Measurements from ENCODE around the gene ELL2.
"Not testable (repeated sequence)": the region's sequence is repeated elsewhere in the genome, so short reads cannot be mapped to it uniquely, and the experiment has no call there.

Gene ELL2

DNA sequence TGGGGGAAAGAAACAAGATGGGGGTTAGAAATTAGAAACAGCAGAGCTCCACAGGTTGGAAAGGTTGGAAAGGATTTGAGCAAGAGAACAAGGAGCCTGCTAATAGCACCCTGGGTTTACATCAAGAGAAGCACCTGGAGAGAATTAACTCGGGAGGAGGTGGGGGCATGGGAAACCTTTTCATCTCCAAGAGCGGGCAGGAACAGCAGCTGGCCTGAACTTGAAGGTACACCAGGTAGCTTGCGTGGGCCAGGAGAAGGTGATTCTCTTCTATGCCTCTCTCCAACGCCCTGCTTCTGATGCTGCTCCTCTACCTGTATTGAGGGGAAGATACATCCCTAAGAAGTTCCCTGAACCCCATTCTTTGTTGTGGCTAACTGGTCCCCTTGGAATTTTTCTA, 102.0 kb downstream of the ELL2 start:
- DNase-seq (ENCODE audit: low spot score): no peak

DNA sequence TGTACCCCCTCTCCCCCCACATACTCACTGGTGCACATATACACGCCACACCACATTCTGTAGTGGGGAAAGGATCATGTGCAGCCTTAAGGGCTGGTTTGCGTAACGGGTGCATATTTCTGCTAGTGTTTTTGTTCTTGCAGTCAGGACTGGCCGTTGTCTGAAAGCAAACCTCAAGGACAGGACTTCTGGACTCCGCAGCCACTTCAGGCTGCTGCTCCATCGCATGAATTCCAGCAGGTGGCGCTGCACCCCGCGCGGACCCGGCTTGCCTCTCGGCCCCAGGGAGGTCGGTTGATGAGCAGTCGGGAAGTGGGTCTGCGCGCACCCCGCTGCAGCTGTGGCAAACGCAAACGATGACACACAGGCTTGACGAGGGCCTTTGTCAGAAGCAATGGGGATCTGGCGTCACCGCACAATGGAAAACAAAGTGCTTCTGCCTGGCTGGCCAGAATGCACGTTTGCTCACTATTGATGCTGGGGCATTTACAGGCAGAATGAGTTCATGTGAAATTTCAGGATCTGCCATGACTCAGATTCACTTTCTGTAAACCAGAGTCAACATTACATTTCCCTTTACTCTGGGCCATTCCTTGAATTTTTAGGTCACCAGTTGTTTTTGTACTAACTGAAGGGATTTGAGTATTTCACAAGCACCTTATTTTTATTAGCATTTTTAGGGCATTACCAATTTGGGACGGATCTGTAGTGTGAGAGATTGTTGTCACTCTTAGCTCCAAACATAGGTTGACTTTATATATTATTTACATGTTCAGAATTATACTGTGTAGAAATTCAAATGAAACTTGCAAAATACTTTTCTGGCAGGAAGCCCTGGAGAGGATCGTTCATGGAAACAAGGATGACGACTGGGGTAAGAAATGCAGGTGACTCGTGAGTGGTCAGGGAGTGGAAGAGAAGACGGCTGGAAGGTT, 102.7 kb downstream of the ELL2 start:
- peak; percentile 91 for DNase-seq (ENCODE audit: low spot score)

DNA sequence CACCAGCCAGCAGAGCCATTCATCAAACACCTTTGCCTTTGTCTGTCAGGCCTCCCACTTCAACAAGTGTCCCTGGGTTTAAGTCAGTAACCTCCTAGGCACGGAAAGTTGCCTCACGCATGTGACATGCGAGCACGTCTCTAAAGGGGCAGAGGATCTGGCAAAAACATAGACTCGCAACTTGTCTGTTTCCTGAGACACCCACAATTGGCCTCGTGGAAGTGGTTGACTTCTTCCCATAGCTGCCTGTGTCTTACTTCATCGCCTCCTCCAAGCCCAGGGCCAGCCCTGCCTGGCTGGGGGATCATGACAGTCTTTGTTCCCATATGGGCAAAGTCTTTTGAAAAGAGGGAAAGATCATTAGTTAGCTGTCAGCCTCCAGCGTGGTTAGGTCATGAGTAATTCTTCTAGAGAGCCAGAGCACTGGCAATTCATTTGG, 103.6 kb downstream of the ELL2 start:
- DNase-seq (ENCODE audit: low spot score): peak; percentile 88

DNA sequence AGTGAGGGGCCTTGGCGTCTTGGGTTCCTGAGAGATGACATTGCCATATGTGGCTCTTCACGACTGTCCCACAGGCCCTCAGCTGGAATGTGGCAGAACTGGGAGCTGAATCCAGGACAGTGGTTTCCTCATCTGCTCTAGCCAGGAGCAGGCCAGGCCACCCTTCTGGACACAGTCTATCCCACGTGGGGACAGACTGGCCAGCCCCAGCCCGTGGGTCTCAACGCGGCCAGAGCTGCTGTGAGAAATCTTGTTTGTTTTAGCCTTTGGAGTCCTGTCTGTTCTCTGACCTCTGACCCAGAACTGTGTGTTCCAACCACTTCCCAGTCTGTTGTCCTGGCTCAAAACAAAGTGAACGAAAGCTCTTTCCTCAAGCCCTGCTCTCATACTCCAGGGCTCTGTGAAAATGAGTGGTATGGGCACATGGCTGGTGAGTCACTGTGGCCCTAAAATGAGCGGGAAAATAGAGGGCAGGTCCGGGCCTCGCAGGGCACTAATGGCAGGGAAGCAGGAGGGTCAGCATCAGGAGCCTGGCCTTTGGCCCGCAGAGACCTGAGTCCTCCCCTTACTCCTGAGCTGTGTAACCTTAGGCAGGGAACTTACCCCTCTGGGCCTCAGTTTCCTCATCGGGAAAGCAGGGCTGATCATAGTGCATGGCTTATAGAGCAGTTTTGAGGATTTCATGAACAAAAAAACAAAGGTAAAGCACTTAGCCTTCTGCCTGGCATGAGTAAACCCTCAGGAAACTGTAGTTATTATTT, 104.3 kb downstream of the ELL2 start:
- no peak for DNase-seq (ENCODE audit: low spot score)

DNA sequence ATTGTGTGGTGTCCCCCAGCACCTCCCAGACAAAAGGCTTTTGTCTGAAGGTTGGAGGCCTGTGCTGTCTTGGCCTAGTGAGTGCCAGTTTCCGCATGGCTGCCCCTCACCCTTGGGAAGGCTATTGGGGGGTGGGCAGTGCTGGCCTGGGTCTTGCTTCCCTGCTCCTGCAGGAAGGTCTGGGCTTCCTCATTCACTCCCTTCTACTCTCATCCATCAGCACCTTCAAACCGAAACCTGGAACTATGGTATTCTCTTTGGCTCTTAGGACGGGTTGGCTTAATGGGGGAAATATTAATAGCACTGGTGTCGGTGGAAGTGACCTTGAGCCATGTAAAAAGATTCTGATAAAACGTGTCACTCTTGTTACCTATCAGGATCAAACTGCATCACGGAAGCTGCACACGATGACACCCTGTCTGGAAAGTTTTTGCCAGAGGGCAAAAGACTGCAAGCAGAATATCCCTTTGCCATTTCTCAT, 105.1 kb downstream of the ELL2 start:
- no peak for DNase-seq (ENCODE audit: low spot score)

DNA sequence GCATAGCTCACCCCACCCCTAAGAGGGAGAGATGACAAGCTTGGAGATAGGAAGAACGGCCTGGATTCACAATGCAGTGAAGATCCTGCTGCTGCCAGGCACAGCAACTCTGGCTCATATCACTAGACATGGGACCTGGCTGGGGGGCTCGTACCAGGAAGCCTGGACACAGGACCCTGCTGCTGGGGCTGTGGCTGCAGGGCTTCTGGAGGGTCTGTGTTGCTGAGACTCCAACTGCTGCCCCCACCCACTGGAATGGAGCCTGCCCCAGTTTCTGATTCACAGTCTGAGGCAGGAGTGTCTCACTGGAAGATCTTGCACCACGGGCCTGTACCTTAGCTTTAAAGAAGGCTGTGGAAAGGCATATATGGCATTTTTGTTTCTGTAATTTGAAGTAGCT, 108.2 kb downstream of the ELL2 start:
- no peak for DNase-seq (ENCODE audit: low spot score)

DNA sequence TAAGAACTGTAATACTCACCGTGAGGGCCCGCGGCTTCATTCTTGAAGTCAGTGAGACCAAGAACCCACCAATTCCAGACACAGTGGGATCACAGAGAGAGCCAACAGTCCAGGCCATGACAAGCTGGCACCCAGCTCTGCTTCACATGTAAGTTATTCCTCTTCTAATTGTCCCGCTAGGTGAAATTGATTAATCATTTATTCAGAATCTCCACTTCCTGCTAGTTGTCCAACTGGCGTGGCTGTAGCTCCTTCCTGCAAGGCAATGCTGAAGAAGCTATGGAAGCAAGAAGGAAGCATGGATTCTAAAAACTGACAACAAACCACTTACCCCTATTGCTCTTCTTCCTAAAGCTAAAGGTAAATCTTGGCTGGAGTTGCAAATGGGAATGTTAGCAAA, 109.1 kb downstream of the ELL2 start:
- DNase-seq (ENCODE audit: low spot score): no peak

DNA sequence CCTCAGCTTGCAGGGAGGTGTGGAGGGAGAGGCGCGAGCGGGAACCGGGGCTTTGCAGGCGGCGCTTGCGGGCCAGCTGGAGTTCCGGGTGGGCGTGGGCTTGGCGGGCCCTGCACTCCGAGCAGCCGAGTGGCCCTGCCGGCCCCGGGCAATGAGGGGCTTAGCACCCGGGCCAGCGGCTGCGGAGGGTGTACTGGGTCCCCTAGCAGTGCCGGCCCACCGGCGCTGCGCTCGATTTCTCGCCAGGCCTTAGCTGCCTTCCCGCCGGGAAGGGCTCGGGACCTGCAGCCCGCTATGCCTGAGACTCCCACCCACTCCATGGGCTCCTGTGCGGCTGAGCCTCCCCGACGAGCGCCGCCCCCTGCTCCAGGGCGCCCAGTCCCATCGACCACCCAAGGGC, 110.5 kb downstream of the ELL2 start:
- not testable (repeated sequence) for DNase-seq (ENCODE audit: low spot score)

DNA sequence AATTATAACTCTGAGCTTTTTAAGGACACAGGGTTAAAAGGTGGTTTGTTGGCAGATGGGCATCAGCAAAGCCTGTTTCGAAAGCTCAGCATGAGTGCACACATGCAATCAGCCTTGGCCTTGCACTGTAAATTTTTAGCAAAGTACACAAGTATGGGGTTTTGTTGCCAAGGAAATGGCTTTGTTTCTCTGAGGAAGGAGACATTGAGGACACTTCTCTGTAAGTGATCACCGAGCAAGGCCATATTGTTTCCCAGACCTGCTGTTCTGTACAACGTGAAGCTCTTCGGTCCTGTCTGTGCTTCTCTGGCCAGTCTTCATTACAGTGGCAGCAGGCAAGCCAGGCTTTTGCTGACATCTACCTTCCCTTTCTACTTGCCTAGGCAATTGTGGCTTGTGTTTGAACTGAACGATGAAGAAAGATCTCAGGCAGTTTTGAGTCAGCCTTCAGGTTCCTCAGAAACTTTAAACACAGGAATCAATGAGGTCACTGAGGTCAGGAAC, 111.2 kb downstream of the ELL2 start:
- DNase-seq (ENCODE audit: low spot score): peak; percentile 18

DNA sequence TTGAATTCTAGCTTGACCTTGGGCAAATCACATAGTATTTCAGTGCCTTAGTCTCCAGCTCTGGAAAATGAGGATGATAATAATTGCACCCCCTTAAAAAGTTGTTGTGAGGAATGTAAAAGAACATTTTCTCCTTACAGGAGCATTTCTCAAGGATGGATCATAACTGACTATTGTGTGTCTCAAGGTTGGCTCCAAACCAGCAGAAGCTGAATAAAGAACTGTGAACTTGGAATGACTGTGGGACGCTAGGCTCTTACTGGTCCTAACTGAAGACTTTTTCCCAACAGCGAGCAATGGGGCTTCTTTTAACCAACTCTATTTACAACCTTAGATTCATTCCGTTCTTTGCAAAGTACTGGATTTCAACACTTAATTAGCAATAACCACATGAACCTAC, 113.0 kb downstream of the ELL2 start:
- DNase-seq (ENCODE audit: low spot score): peak; percentile 57

DNA sequence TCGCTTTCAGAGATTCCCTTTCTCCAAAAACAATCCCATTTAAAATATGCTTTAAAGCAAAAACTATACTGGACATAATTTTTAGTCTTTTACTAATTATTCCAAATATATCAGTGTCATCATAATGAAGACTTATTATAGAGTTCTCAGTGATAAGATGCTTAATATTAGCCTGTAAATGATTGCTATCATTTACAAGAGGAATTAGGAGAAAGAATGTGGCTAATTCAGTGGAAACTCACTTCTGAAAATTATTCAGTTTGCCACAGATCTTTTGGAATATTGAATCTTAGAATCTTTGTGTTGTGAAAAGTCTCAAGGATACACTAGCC, 114.4 kb downstream of the ELL2 start:
- DNase-seq (ENCODE audit: low spot score): no peak

DNA sequence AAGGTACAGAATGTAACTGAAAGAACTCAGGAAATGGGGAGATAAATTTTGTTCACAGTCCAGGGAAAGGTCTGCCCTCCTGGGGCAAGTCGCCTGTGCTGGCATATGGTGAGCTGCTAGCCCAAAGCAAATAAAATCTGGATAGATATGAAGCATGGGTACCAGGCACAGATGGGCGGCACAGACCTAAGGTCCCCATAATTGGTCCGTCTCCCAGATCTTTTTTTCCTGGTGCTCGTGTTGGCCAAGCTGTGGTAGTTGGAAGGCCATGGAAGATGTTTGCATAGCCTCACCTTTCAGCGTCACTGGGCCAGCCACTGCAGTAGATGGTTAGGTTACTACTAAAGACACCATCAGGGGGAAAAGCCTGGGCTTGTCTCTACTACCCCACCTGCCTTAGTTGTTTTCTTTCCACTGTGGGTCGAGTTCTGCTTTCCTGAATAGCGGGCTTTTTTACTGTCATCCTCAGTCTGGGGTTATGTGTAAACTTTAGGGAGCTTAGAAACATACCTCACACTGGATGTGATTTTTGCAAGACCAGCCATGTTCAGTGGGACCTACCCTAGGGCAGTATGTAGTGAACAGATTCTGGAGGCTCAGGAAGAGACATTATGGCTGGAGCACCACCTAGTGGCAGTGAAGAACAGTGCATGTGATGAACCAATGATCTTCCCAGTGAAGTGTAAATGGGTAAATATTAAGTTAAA, 114.9 kb downstream of the ELL2 start:
- DNase-seq (ENCODE audit: low spot score): peak; percentile 81

DNA sequence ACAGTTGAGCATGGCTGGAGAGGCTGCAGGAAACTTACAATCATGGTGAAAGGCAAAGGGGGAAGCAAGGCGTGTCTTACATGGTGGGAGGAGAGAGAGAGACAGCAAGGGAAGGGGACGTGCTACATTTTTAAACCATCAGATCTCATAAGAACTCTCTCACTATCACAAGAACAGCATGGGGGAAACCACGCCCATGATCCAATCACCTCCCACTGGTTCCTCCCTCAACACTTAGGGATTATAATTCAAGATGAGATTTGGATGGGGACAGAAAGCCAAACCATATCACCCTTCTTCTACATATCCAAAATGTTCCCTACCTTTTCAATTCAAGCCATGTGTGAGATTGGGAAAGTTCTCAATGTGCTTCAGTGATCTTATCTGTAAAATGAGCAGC, 116.3 kb downstream of the ELL2 start:
- no peak for DNase-seq (ENCODE audit: low spot score)

DNA sequence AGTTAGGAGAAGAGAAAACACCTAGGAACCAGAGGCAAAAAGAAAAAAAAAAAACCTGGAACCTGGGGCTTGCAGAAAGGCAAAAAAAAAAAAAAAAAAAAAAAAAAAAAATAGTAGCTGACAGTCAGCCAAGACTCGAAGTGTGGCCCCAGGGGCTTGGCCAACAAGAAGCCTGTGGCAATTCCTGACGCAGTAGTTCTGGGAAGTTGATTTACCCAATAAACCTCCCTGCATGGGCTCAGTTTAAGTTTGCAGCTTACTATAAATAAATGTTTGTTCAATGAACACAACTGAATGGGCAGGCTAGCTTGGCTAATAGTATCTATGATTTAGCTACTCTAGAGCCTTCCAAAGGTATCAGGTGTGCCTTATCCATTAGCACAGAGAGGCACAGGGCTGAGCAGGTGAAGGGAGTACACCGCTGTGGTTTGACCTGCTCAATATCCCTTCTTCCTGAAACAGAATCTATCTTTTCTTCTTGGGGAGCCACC, 117.9 kb downstream of the ELL2 start:
- DNase-seq (ENCODE audit: low spot score): no peak

DNA sequence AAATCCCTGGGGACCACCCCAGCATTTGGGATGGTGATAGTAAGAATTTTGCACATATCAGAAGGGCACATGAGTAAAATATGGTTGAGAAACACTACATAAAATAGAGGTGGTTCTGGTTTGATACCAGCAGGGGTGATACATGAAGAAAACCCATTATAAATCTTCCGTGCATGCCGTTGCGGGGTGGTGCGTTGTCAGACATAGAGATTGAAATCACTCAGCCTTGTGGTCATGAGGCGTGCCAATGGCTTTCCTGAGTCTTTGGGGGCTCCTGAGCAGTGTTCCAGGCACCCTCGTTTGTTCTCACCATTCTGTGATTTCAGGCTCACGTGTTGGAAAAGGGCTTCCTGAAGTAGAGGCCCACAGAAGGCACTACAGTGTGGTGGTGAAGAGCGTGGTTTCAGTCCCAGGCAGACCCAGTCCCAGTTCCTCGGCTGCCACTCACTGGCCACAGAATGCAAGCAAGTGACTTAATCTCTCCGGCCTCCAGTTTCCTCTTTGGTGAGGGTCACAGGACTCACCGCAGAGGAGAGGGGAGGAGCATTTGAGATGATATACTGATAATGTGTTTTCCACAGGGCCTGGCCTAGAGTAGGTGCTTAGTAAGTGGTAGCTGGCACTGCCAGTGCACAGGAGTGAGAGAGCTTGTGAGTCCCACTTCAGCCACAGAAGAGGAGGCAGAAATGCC, 118.7 kb downstream of the ELL2 start:
- no peak for DNase-seq (ENCODE audit: low spot score)

DNA sequence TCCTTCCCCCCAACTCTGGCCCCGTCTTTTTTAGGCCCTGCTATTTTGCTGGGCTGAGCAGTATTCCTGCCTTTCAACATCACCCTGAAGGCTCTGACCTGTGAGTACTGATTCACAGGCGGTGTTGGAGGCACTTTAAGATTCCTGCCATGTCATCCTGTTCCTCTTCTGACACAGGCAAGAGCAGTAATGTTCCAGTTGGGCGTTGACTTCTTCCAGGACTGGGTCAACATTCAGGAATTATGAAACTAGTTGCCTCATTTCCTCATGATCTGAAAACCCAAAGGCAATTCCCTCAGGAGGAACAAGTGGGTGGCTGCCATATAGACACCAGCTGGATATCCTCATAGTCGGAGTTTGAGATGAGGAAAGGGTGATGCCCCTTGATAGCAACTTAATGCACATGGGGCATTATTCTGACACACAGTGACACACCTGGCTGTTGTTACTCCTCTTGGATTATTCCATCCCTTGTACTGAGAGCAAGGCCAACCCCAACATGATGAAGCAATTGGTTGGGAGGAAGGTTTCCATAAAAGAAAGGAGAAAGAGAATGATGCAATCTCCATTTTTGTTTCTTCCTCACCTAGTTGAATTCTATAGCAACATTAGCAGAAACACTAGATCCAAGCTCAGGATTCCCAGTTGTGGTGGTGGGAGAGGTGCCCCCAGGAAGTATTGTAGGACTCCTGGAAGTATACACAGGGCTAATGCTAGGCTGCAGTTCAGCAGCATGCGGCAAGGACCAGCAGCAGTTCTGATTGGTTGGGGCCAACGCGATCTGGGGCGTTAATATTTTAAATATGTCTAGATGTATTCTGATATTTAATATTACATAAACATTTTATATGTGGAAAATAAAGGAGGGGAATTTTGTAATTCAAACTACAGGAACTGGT, 119.5 kb downstream of the ELL2 start:
- DNase-seq (ENCODE audit: low spot score): peak; percentile 77

DNA sequence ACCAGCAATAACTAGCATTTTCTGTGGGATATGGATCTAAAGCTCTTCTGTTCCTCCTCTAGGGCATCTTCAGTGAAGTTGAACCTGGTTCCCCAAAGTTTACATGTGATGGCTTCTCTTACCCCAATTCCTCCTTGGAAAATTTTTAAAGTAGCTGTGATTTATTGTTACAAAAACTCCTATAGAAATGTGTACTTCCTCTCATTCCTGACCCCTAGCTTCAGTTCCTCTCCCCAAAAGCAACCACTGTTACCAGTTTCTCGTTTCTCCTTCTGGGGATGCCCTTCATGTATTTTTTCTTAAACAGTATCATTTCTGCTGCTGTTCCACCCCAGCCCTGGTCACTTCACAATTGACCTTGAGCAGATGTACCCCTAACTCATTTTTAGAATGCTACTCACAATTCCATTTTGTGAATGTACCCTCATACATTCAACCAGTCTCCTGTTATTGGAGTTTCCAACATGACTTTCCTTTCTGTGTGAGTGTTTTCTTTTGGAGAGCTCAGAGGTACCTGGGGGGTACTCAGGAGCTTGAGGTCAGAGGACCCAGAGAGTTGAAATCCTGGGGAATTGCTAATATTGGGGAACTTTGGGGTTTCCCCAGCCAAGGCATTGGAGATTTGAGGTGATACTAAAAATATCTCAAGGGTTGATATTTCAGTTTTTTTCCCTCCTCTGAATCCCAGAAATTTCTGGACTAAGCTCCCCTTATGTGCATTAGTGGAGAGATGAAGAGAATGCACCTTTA, 120.5 kb downstream of the ELL2 start:
- DNase-seq (ENCODE audit: low spot score): no peak

DNA sequence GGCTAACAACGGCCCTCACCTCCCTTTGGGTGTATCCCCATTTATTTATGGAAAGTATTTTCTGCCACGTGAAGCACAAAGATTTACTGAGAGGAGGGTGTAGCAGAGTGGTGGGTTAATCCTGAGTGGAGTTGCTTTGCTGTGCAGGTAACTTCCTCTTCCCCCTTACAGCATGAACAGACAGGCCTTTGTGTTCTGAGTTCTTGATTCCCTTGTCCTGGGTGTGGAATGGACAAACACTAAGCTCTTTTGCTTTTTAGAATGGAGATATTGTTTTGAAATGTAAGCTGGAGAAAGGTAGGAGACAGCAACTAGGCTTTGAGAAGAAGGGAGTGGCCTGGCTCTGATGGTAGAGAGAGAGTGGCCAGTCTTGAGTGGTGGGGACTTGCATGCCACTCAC, 122.0 kb downstream of the ELL2 start:
- DNase-seq (ENCODE audit: low spot score): no peak

DNA sequence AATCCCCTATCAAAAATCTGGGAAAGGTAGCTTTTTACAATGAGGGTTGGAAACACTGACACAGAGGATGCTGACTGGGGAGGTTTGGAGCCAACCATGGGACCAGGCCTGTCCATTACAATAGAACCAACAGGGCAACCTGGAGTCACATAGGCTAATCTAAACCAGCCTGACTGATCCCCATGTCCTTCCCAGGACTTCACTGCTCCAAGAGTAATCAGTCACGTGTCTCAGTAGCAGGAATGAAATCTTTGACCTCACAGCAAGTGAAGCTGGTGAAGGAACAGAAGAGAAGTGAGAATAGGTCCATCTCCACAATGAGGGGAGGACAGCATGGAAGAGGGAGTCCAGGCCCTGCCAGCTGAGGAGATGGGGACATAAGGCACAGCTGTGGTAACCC, 123.1 kb downstream of the ELL2 start:
- DNase-seq (ENCODE audit: low spot score): no peak

DNA sequence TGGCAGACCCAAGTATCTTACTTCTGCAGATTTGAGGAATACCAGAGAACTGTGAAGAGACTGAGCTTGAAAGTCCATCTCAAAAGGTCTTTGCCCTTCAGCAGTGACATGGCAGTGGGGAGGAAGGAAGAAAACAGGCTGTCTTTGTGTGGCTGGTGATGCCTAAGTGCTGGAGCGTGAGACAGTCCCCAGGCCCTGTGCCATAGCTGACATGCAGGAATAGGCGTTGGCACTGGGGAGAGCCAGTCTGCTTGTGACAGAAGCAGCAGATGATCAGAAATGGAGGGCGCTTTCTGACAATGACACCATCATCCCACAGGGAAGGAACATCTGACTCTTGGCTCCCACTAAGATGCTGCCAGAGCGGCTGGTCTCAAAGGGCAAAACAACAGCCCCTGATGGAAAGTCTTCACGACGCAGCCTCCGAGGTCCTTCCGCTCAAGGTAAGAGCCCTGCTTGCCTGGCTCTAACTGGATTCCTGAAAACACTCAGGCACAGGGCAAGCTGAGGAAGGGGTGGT, 123.6 kb downstream of the ELL2 start:
- no peak for DNase-seq (ENCODE audit: low spot score)

All from GM03348 (cell line).